ENCODE results near the gene CLASP2. TPM values are rescaled to one million over a fixed set of nuclear protein-coding genes. Genes with fewer than 3 reads are reported as not detected.

Gene CLASP2
- total RNA-seq, 1 donor from 2014 or later: 114 TPM

DNA sequence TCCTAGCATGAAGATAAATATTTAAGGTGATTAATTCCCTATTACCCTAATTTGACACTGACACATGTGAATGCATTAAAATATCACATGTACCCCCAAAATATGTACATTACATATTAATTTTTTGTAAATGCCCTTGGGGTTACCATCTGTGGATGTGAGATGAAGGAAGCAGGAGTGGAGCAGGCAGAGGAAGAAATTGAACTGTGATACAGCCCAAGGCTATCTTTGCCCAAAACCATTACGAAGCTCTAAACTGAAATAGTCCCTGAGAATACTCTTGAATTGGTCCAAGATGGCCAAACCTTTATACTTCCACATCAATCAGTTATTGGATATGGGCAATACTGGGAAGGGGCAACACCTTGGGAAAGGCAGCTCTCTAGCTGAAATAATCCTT, 105.0 kb downstream of the CLASP2 start:
- Histone ChIP-seq H3K27ac (ENCODE audit: low read depth, low read length) (no peak overlapping the region), H3K4me3 (ENCODE audit: low read length in 3 of 3) (no peak overlapping the region), H3K27me3 (ENCODE audit: control insufficient read depth in 3 of 3, insufficient read depth in 3 of 3, low read length in 3 of 3) (no peaks in the 10 kb centered on the region), H3K36me3 (ENCODE audit: control insufficient read depth in 3 of 3, insufficient read depth in 3 of 3, low read length in 3 of 3) (peaks cover 0 to 13% (median 11%) of the 10 kb centered on the region in 3 donors), H3K9ac (ENCODE audit: low read depth in 1 of 3, low read length in 3 of 3) (no peak overlapping the region), H3K4me1 (ENCODE audit: control insufficient read depth in 3 of 3, insufficient read depth in 3 of 3, low read length in 3 of 3) (no peaks in the 10 kb centered on the region), H3K9me3 (ENCODE audit: control insufficient read depth in 3 of 3, low read length in 3 of 3) (no peaks in the 10 kb centered on the region)

DNA sequence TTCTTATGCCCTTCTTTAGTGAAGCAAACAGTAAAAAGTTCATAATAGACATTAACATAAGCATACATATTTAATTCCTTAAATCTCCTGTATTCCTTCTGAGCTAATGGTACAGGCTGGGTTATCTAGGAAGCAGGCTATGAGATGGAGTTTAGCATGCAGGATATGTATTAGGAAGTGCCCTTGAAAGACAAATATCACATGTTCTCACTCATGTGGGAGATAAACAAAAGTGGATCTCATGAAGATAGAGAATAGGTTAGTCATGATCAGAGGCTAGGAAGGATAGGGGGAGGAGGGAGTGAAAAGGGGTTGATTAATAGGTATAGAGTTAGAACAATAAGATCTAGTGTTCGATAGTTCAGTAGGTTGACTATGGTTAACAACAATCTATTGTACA, 105.4 kb downstream of the CLASP2 start:
- Histone ChIP-seq H3K4me1 (ENCODE audit: control insufficient read depth in 3 of 3, insufficient read depth in 3 of 3, low read length in 3 of 3) (no peaks in the 10 kb centered on the region), H3K9ac (ENCODE audit: low read depth in 1 of 3, low read length in 3 of 3) (no peak overlapping the region), H3K27me3 (ENCODE audit: control insufficient read depth in 3 of 3, insufficient read depth in 3 of 3, low read length in 3 of 3) (no peaks in the 10 kb centered on the region), H3K36me3 (ENCODE audit: control insufficient read depth in 3 of 3, insufficient read depth in 3 of 3, low read length in 3 of 3) (peaks cover 0 to 14% (median 13%) of the 10 kb centered on the region in 3 donors), H3K27ac (ENCODE audit: low read depth, low read length) (no peak overlapping the region), H3K9me3 (ENCODE audit: control insufficient read depth in 3 of 3, low read length in 3 of 3) (no peaks in the 10 kb centered on the region), H3K4me3 (ENCODE audit: low read length in 3 of 3) (no peak overlapping the region)

- Histone ChIP-seq H3K4me1 (ENCODE audit: control insufficient read depth in 3 of 3, insufficient read depth in 3 of 3, low read length in 3 of 3) (no peaks in the 10 kb centered on the region), H3K36me3 (ENCODE audit: control insufficient read depth in 3 of 3, insufficient read depth in 3 of 3, low read length in 3 of 3) (peaks cover 26 to 52% (median 47%) of the 10 kb centered on the region in 3 donors)
These were observed 115.2 kb downstream of the CLASP2 start for GRCh38 chr3:33602829-33603228.

DNA sequence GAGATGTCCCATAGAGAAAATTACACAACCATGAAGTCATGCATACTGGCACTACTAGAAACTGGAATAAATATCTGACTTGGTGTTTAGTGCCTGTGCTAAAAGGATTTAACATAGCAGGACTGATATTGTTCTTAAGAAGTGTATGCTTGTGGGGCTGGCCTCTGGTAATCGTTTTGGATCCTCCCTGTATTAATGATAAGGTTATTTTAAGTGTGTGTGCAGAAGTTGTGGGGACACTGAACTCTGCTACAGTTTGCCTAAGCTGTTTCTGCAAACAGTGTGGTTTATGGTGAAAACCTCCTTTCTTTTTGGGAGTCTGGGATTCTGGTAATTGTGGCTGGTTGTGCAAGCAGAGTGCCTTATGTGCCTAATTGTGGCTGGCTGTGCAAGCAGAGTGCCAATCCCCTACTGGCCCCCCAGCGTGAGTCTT, 120.8 kb downstream of the CLASP2 start:
- Histone ChIP-seq H3K27me3 (ENCODE audit: control insufficient read depth in 3 of 3, insufficient read depth in 3 of 3, low read length in 3 of 3) (no peaks in the 10 kb centered on the region), H3K9me3 (ENCODE audit: control insufficient read depth in 3 of 3, low read length in 3 of 3) (no peaks in the 10 kb centered on the region), H3K36me3 (ENCODE audit: control insufficient read depth in 3 of 3, insufficient read depth in 3 of 3, low read length in 3 of 3) (peaks cover 6 to 17% (median 16%) of the 10 kb centered on the region in 3 donors), H3K27ac (ENCODE audit: low read depth, low read length) (no peak overlapping the region), H3K4me1 (ENCODE audit: control insufficient read depth in 3 of 3, insufficient read depth in 3 of 3, low read length in 3 of 3) (no peaks in the 10 kb centered on the region), H3K4me3 (ENCODE audit: low read length in 3 of 3) (no peak overlapping the region), H3K9ac (ENCODE audit: low read depth in 1 of 3, low read length in 3 of 3) (no peak overlapping the region)

More at GRCh38 chr3:33602829-33603228, 115.2 kb downstream of the CLASP2 start:
- Histone ChIP-seq H3K27ac (ENCODE audit: low read depth, low read length) (no peak overlapping the region), H3K9me3 (ENCODE audit: control insufficient read depth in 3 of 3, low read length in 3 of 3) (no peaks in the 10 kb centered on the region), H3K4me3 (ENCODE audit: low read length in 3 of 3) (no peak overlapping the region), H3K27me3 (ENCODE audit: control insufficient read depth in 3 of 3, insufficient read depth in 3 of 3, low read length in 3 of 3) (no peaks in the 10 kb centered on the region), H3K9ac (ENCODE audit: low read depth in 1 of 3, low read length in 3 of 3) (no peak overlapping the region)

DNA sequence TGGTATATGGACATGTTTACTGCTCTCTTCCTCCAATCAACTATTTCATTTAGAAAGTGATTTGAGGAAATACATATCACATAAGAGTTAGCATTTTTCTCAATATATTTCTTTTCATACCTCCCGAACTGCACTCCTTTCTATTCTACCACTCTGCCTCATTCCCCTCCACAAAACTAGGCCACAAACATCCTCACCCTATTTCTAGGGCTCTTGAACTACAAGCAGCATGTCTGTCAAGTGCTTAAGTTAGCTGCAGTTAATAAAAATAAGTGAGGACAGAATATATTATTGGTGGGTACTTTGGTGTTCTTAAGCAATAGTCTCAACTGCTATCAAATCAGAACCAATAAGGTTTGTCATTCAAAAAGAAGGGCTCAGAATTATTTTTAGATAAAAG, 125.1 kb downstream of the CLASP2 start:
- H3K9ac ChIP-seq (ENCODE audit: low read depth in 1 of 3, low read length in 3 of 3): no peak overlapping the region
- no peaks in the 10 kb centered on the region for H3K27me3 ChIP-seq (ENCODE audit: control insufficient read depth in 3 of 3, insufficient read depth in 3 of 3, low read length in 3 of 3)
- H3K36me3 ChIP-seq (ENCODE audit: control insufficient read depth in 3 of 3, insufficient read depth in 3 of 3, low read length in 3 of 3): peaks cover 0 to 15% (median 10%) of the 10 kb centered on the region in 3 donors
- no peaks in the 10 kb centered on the region for H3K4me1 ChIP-seq (ENCODE audit: control insufficient read depth in 3 of 3, insufficient read depth in 3 of 3, low read length in 3 of 3)
- no peak overlapping the region for H3K4me3 ChIP-seq (ENCODE audit: low read length in 3 of 3)
- H3K9me3 ChIP-seq (ENCODE audit: control insufficient read depth in 3 of 3, low read length in 3 of 3): no peaks in the 10 kb centered on the region
- no peak overlapping the region for H3K27ac ChIP-seq (ENCODE audit: low read depth, low read length)

GRCh38 chr3:33590541-33590940, 127.5 kb downstream of the CLASP2 start:
- Histone ChIP-seq H3K4me3 (ENCODE audit: low read length in 3 of 3) (no peak overlapping the region), H3K27ac (ENCODE audit: low read depth, low read length) (no peak overlapping the region), H3K36me3 (ENCODE audit: control insufficient read depth in 3 of 3, insufficient read depth in 3 of 3, low read length in 3 of 3) (peaks cover 0 to 23% (median 17%) of the 10 kb centered on the region in 3 donors), H3K4me1 (ENCODE audit: control insufficient read depth in 3 of 3, insufficient read depth in 3 of 3, low read length in 3 of 3) (no peaks in the 10 kb centered on the region), H3K27me3 (ENCODE audit: control insufficient read depth in 3 of 3, insufficient read depth in 3 of 3, low read length in 3 of 3) (no peaks in the 10 kb centered on the region), H3K9me3 (ENCODE audit: control insufficient read depth in 3 of 3, low read length in 3 of 3) (no peaks in the 10 kb centered on the region), H3K9ac (ENCODE audit: low read depth in 1 of 3, low read length in 3 of 3) (no peak overlapping the region)

- H3K9me3 ChIP-seq (ENCODE audit: control insufficient read depth in 3 of 3, low read length in 3 of 3): no peaks in the 10 kb centered on the region
- H3K27me3 ChIP-seq (ENCODE audit: control insufficient read depth in 3 of 3, insufficient read depth in 3 of 3, low read length in 3 of 3): no peaks in the 10 kb centered on the region
- no peak overlapping the region for H3K9ac ChIP-seq (ENCODE audit: low read depth in 1 of 3, low read length in 3 of 3)
- H3K4me1 ChIP-seq (ENCODE audit: control insufficient read depth in 3 of 3, insufficient read depth in 3 of 3, low read length in 3 of 3): no peaks in the 10 kb centered on the region
- no peak overlapping the region for H3K27ac ChIP-seq (ENCODE audit: low read depth, low read length)
- H3K4me3 ChIP-seq (ENCODE audit: low read length in 3 of 3): no peak overlapping the region
- H3K36me3 ChIP-seq (ENCODE audit: control insufficient read depth in 3 of 3, insufficient read depth in 3 of 3, low read length in 3 of 3): peaks cover 3 to 41% (median 36%) of the 10 kb centered on the region in 3 donors
These were observed 131.7 kb downstream of the CLASP2 start for GRCh38 chr3:33586402-33586801.

DNA sequence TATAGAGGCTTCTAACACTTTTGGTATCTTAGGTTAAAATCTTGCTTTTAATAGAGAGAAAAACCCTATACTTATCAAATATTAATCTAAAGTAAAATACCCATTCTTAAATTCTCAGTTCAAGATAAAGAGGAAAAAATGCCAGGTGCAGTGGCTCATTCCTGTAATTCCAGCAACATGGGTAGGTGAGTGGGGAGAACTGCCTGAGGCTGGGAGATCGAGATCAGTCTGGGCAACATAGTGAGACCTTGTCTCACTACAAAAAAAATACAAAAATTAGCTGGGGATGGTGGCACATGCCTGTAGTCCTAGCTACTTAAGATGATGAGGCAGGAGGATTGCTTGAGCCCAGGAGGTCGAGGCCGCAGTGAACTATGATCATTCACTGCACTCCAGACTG, 135.8 kb downstream of the CLASP2 start:
- Histone ChIP-seq H3K27me3 (ENCODE audit: control insufficient read depth in 3 of 3, insufficient read depth in 3 of 3, low read length in 3 of 3) (no peaks in the 10 kb centered on the region), H3K9me3 (ENCODE audit: control insufficient read depth in 3 of 3, low read length in 3 of 3) (no peaks in the 10 kb centered on the region), H3K36me3 (ENCODE audit: control insufficient read depth in 3 of 3, insufficient read depth in 3 of 3, low read length in 3 of 3) (peaks cover 4 to 43% (median 41%) of the 10 kb centered on the region in 3 donors), H3K4me3 (ENCODE audit: low read length in 3 of 3) (no peak overlapping the region), H3K4me1 (ENCODE audit: control insufficient read depth in 3 of 3, insufficient read depth in 3 of 3, low read length in 3 of 3) (no peaks in the 10 kb centered on the region), H3K27ac (ENCODE audit: low read depth, low read length) (no peak overlapping the region), H3K9ac (ENCODE audit: low read depth in 1 of 3, low read length in 3 of 3) (no peak overlapping the region)

GRCh38 chr3:33581666-33582065, 136.4 kb downstream of the CLASP2 start:
- Histone ChIP-seq H3K27me3 (ENCODE audit: control insufficient read depth in 3 of 3, insufficient read depth in 3 of 3, low read length in 3 of 3) (no peaks in the 10 kb centered on the region), H3K4me1 (ENCODE audit: control insufficient read depth in 3 of 3, insufficient read depth in 3 of 3, low read length in 3 of 3) (no peaks in the 10 kb centered on the region), H3K27ac (ENCODE audit: low read depth, low read length) (no peak overlapping the region), H3K9me3 (ENCODE audit: control insufficient read depth in 3 of 3, low read length in 3 of 3) (no peaks in the 10 kb centered on the region), H3K9ac (ENCODE audit: low read depth in 1 of 3, low read length in 3 of 3) (no peak overlapping the region), H3K36me3 (ENCODE audit: control insufficient read depth in 3 of 3, insufficient read depth in 3 of 3, low read length in 3 of 3) (peaks cover 6 to 44% (median 42%) of the 10 kb centered on the region in 3 donors), H3K4me3 (ENCODE audit: low read length in 3 of 3) (no peak overlapping the region)

DNA sequence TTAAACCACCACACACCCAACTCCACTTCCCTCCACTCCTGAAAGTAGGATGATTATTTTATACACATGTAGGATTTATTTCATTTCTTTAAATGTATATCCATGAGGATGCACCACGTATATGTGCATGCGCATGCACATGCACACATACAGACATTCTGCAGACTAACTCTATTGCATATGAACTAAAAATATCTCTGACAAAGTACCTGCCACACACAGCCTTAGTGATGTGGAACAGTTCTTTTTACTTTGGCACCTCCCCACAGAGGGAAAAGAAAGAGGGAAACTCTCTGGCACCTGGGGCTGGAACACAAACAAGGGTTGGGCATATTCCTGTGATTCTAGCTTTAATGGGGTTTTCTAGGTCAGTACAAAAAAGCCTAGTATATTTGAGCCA, 138.2 kb downstream of the CLASP2 start:
- Histone ChIP-seq H3K4me3 (ENCODE audit: low read length in 3 of 3) (no peak overlapping the region), H3K27ac (ENCODE audit: low read depth, low read length) (no peak overlapping the region), H3K9me3 (ENCODE audit: control insufficient read depth in 3 of 3, low read length in 3 of 3) (no peaks in the 10 kb centered on the region), H3K9ac (ENCODE audit: low read depth in 1 of 3, low read length in 3 of 3) (no peak overlapping the region), H3K27me3 (ENCODE audit: control insufficient read depth in 3 of 3, insufficient read depth in 3 of 3, low read length in 3 of 3) (no peaks in the 10 kb centered on the region), H3K36me3 (ENCODE audit: control insufficient read depth in 3 of 3, insufficient read depth in 3 of 3, low read length in 3 of 3) (peaks cover 10 to 49% (median 39%) of the 10 kb centered on the region in 3 donors), H3K4me1 (ENCODE audit: control insufficient read depth in 3 of 3, insufficient read depth in 3 of 3, low read length in 3 of 3) (no peaks in the 10 kb centered on the region)

GRCh38 chr3:33579178-33579510, 138.9 kb downstream of the CLASP2 start:
- H3K36me3 ChIP-seq (ENCODE audit: control insufficient read depth in 3 of 3, insufficient read depth in 3 of 3, low read length in 3 of 3): peaks cover 10 to 46% (median 39%) of the 10 kb centered on the region in 3 donors
- no peak overlapping the region for H3K4me3 ChIP-seq (ENCODE audit: low read length in 3 of 3)
- no peaks in the 10 kb centered on the region for H3K27me3 ChIP-seq (ENCODE audit: control insufficient read depth in 3 of 3, insufficient read depth in 3 of 3, low read length in 3 of 3)
- H3K9ac ChIP-seq (ENCODE audit: low read depth in 1 of 3, low read length in 3 of 3): no peak overlapping the region
- H3K9me3 ChIP-seq (ENCODE audit: control insufficient read depth in 3 of 3, low read length in 3 of 3): no peaks in the 10 kb centered on the region
- H3K4me1 ChIP-seq (ENCODE audit: control insufficient read depth in 3 of 3, insufficient read depth in 3 of 3, low read length in 3 of 3): no peaks in the 10 kb centered on the region
- H3K27ac ChIP-seq (ENCODE audit: low read depth, low read length): no peak overlapping the region
